Mucosa of descending colon (tissue), 3 donors: ENCODE measurements around the gene FYCO1. TPM values are rescaled to one million over a fixed set of nuclear protein-coding genes. Genes with fewer than 3 reads are reported as not detected.

ENCODE experiments used
- ATAC-seq: fragments of 200-7000 bp; cut with Tn5 transposase; one replicate; pipeline ENCODE4 v1.9.1; 2020; ENCODE audit warnings: mild to moderate bottlenecking, moderate library complexity
- DNase-seq, 3 donors: peaks; one replicate each; pipeline ENCODE4 v3.0.0-alpha.2; 2020
- H3K36me3 ChIP-seq: fragments of 200-600 bp; one replicate; pipeline ENCODE4 v1.8.0; 2021; ENCODE audit warnings: low read depth, mild to moderate bottlenecking
- H3K4me1 ChIP-seq: fragments of 200-600 bp; one replicate; pipeline ENCODE4 v1.8.0; 2021; ENCODE audit warnings: low read depth, mild to moderate bottlenecking
- H3K4me3 ChIP-seq: fragments of 200-600 bp; one replicate; pipeline ENCODE4 v1.8.0; 2021; ENCODE audit warnings: mild to moderate bottlenecking
- H3K9me3 ChIP-seq: fragments of 200-600 bp; one replicate; pipeline ENCODE4 v1.8.0; 2021; ENCODE audit warnings: mild to moderate bottlenecking
- CTCF ChIP-seq: fragments of 200-600 bp; IDR thresholded peaks from one replicate; pipeline ENCODE4 v1.8.0; 2022; ENCODE audit warnings: antibody characterized with exemption, mild to moderate bottlenecking
- intact Hi-C, 2 donors: fragments of 100-400 bp; cut with DNase I in 1 of 2; cut with micrococcal nuclease in 1 of 2; formaldehyde crosslinking; loops; one replicate each; pipeline versions ENCODE4 v1.11.0 to v1.11.1; 2022; cut with DNase I, micrococcal nuclease
- total RNA-seq, 3 donors: library from RNA; stranded (reverse); fragmentation: NEBNext Ultra II Directional in 2 of 3; extraction: Animal tissue kit (Norgen Biotek cat#: 25700) in 2 of 3; gene quantifications; one replicate each; pipeline versions ENCODE4 v1.2.1 to v1.2.4, GENCODE V29; 2021 to 2023
- donor health status: DM: no; HTN: no; CAD: no; lungs with moderate emphysema.
- donor health status: DM: no; HTN: no; CAD: no.
- donor health status: DM: no; HTN: yes; CAD: no.

The FYCO1 gene
- total RNA-seq, 3 donors from 2014 or later = 25.4 to 76.5 (median 27.7) TPM

DNA sequence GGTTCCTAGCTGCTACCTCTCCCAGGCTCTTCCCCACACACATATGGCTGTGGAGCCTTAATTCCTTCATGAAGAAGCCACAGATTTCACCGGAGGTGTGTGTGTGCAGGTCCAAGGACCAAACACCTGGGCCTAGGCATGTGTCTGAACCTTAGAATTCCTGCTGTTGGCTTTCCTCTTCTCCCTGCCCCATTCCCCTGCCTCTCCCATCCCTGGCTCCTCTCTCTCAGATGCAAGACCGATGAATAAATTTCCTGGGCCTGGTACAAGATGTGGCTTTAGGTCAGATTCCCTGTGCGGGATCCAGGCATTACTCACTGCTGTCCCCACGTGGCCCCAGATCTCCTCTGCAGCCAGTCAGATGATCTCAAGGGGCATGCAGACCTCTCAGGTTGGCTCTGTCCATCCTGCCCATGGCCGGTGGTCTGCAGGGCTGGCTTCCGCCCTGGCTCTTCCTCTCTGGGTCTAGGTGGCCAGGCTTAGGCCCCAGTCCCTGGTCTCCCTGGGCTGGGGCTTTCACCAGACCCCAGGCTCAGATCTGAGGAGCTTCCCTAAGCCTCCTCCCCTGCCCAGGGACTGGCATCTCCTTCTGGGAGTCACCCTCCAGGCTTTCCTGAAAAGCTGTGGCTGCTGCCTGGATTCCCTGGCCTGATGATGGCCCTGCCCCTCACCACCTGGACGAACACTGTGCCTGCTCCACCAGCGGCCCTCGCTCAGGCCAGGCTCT, 88.8 kb downstream of the FYCO1 start:
- intact Hi-C loops = no loop called here
- Histone ChIP-seq H3K4me3 (no peak overlapping the region), H3K9me3 (no peaks in the 10 kb centered on the region), H3K4me1 (no peaks in the 10 kb centered on the region), H3K36me3 (no peaks in the 10 kb centered on the region)
- DNase-seq (peak in 1 of 3 donors; percentile 16), ATAC-seq (peak; percentile 51)
- TF ChIP-seq CTCF = no peak

DNA sequence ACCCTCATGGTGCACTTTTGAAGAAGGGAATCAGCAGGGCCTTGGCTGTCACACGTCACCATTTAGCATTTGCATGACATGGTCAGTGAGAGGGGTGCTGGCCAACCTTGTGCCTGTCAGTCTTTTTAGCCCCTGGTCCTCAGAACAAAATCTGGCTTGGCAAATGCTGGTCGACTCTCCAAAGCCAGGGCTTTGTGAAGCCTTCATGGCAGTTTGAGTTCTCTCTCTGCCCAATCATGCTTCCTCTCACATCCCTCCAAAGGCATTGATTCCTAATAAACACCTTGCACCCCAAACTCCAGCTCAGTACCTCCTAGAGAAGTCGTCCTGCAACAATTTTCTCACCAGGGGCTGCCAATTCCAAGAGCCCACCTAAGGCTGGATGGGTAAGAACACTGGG, 89.9 kb downstream of the FYCO1 start:
- no peaks in the 10 kb centered on the region for H3K4me1 ChIP-seq
- no peak for TF ChIP-seq CTCF
- no peaks in the 10 kb centered on the region for H3K9me3 ChIP-seq
- DNase-seq = no peak
- intact Hi-C loops = no loop called here
- H3K4me3 ChIP-seq = no peak overlapping the region
- no peaks in the 10 kb centered on the region for H3K36me3 ChIP-seq
- no peak for ATAC-seq

- ATAC-seq = no peak
- Histone ChIP-seq H3K4me1 (no peaks in the 10 kb centered on the region), H3K36me3 (no peaks in the 10 kb centered on the region), H3K9me3 (no peaks in the 10 kb centered on the region), H3K4me3 (no peak overlapping the region)
- no peak for TF ChIP-seq CTCF
- intact Hi-C loops = no loop called here
- DNase-seq = no peak
Observed at GRCh38 chr3:45904931-45905330, 90.7 kb downstream of the FYCO1 start.

GRCh38 chr3:45896956-45897355, 98.7 kb downstream of the FYCO1 start:
- H3K36me3 ChIP-seq = no peaks in the 10 kb centered on the region
- no peaks in the 10 kb centered on the region for H3K4me1 ChIP-seq
- ATAC-seq (peak; percentile 18), DNase-seq (no peak)
- TF ChIP-seq CTCF = no peak
- H3K9me3 ChIP-seq = no peaks in the 10 kb centered on the region
- no peak overlapping the region for H3K4me3 ChIP-seq
- intact Hi-C loops = no loop called here

DNA sequence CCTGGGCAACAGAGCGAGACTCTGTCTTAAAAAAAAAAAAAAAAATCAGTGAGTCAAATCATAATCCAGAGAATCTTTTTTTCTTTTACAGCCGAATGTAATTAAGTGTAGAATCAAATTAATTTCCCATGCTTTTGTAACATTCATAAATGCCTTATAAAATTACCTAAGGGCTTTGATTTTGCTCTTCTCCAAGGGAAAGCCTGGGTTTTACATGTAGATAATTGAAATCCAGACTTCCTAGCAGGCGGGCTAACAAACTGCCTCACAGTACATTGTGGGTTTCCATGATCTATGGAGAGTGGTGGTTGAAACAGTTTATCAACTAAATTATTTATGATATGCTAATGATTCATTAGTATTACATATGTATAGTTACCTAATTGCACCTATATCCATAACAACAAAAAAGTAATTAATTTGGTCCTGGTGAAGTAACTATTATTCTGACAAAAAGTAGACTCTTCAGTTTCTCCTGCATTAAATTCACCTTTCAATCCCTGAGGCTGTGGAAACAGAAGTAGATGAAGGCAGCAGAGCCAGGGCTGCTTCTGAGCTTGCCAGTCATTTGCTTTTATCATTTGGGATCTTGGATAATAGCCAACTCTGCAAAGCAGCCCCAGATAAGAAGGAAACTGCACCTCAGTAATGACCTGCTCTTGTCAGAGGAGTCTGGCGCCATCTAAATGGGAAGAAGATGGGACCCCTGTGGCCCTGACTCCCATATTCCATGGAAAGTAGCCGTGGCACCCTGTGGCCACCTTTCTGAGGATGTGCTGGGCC, 99.7 kb downstream of the FYCO1 start:
- Histone ChIP-seq H3K36me3 (no peaks in the 10 kb centered on the region), H3K4me3 (no peak overlapping the region), H3K4me1 (no peaks in the 10 kb centered on the region), H3K9me3 (no peaks in the 10 kb centered on the region)
- intact Hi-C loops = no loop called here
- TF ChIP-seq CTCF = no peak
- DNase-seq = no peak
- ATAC-seq = no peak
